ENCODE data around the gene NKX1-1.

Gene NKX1-1

GRCh38 chr4:1427010-1427409 is 20.8 kb upstream of the NKX1-1 start:
- DNase-seq (ENCODE audit: insufficient read length, low spot score) (no peak), FAIRE-seq (no peak)
- no peak for TF ChIP-seq CTCF (IDR thresholded peaks at IDR 0.05; ENCODE audit: insufficient read depth, missing control alignments)

- TF ChIP-seq CTCF (IDR thresholded peaks at IDR 0.05; ENCODE audit: insufficient read depth, missing control alignments) = no peak
- DNase-seq (ENCODE audit: insufficient read length, low spot score) (no peak), FAIRE-seq (no peak)
These were observed 15.4 kb upstream of the NKX1-1 start for GRCh38 chr4:1421657-1422056.

- TF ChIP-seq CTCF (IDR thresholded peaks at IDR 0.05; ENCODE audit: insufficient read depth, missing control alignments) = no peak
- FAIRE-seq (no peak), DNase-seq (ENCODE audit: insufficient read length, low spot score) (no peak)
These were observed 13.5 kb upstream of the NKX1-1 start for GRCh38 chr4:1419708-1420107.

- peak; percentile 8 for DNase-seq (ENCODE audit: insufficient read length, low spot score)
These were observed 12.4 kb upstream of the NKX1-1 start for GRCh38 chr4:1418494-1419285.

GRCh38 chr4:1417522-1418390 is 11.5 kb upstream of the NKX1-1 start:
- no peak for FAIRE-seq

More at GRCh38 chr4:1418494-1419285, 12.4 kb upstream of the NKX1-1 start:
- FAIRE-seq = no peak
- no peak for TF ChIP-seq CTCF (IDR thresholded peaks at IDR 0.05; ENCODE audit: insufficient read depth, missing control alignments)

GRCh38 chr4:1416948-1417260 is 10.7 kb upstream of the NKX1-1 start:
- DNase-seq (ENCODE audit: insufficient read length, low spot score) = no peak
- TF ChIP-seq CTCF (IDR thresholded peaks at IDR 0.05; ENCODE audit: insufficient read depth, missing control alignments) = no peak
- no peak for FAIRE-seq

More at GRCh38 chr4:1417522-1418390, 11.5 kb upstream of the NKX1-1 start:
- DNase-seq (ENCODE audit: insufficient read length, low spot score) = peak; percentile 5
- TF ChIP-seq CTCF (IDR thresholded peaks at IDR 0.05; ENCODE audit: insufficient read depth, missing control alignments) = no peak
